NCI-H2081 treated with DMSO at 0.1 percent for 48 hours (cell line): ENCODE data around the gene CFTR.
"Not testable (repeated sequence)": the region's sequence is repeated elsewhere in the genome, so short reads cannot be mapped to it uniquely, and the experiment has no call there.

ENCODE experiments used
- DNase-seq: peaks from one replicate; lab custom pipeline; 2025; lab: John Stamatoyannopoulos, UW

CFTR gene

DNA sequence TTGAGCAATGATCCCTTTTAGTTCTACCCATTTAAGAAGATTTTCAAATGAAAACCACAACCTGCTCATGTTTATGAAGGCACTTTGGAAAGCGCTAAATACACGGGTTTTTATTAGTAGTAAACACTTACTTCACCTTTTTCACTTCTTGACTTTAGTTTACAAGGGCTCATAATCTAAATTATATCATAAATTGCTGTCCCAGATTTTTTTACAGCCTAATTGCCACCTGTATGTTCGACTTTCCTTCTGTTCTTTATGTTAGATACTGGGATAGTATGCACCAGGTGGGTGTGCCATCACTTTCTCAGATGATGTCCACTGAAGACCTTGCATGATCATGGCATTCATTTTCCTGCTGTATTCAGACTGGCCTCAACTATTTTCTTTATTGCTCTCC lies 22.5 kb downstream of the CFTR start:
- DNase-seq = no peak

DNA sequence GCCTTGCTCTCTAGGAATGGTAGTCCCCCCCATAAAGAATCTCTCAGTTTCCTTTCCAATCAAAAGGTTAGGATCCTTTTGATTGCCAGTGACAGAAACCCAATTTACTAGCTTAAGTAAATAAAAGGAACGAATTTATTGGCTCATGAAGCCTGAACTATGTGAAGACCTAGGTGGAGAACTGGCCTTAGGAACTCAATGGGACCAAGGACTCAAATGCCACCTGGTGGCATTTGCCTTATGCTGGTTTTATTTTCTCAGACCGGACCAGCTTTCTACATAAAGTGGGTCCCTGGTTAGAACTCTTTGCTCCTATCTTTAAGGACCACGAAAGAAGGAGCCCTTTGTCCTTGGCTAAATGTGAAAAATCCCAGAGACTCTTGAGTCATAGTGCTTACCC lies 25.4 kb downstream of the CFTR start:
- no peak for DNase-seq

GRCh38 chr7:117508676-117509075 lies 28.9 kb downstream of the CFTR start:
- DNase-seq = no peak

DNA sequence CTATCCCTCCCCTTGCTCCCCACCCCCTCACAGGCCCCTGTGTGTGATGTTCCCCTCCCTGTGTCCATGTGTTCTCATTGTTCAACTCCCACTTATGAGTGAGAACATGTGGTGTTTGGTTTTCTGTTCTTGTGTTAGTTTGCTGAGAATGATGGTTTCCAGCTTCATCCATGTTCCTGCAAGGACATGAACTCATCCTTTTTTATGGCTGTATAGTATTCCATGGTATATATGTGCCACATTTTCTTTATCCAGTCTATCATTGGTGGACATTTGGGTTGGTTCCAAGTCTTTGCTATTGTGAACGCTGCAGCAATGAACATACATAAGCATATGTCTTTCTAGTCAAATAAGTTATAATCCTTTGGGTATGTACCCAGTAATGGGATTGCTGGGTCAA lies 37.4 kb downstream of the CFTR start:
- DNase-seq = not testable (repeated sequence)

DNA sequence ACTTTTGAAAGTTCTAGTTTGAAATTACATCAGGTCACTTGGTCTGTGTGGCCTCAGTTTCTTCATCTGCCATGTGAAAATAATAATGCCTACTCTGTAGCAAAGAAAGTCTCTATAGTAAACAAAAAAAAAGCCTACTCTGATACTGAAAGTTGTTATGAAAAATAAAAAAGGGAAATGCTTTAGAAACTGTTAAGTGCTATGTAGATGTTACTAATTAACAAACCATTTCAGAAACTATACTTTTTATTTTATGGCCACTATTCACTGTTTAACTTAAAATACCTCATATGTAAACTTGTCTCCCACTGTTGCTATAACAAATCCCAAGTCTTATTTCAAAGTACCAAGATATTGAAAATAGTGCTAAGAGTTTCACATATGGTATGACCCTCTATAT lies 50.6 kb downstream of the CFTR start:
- DNase-seq = no peak

DNA sequence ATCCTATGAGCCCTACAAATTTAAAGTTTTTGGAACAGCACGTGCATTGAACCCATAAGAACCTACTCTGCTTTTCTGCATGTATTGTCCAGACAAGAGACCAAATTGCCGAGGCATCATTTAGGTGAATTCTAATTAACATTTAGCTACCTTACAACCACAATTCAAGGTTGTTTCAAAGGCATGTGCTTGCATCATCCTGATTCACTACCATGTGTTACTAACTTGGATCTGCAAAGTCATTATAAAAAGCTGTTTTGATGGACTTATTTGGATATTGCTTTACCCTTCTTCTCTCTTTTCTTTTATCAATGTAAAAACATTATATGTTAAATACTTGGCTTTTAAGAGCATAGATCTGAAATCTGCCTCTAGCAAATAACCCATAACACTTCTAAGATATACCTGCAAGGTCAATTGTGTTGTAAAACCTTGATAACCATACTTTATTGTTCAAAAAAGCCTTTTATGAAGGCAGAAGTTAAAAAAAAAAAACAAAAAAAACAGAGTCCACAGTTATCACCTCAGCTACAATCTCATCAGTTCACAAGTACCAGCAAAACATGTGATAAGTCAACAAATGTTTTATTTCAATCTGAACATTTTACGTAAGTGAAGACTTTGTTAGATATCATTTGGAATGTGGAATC lies 51.9 kb downstream of the CFTR start:
- DNase-seq = no peak

GRCh38 chr7:117538053-117538452 lies 58.2 kb downstream of the CFTR start:
- no peak for DNase-seq

- no peak for DNase-seq
Observed at GRCh38 chr7:117544061-117544460, 64.2 kb downstream of the CFTR start.

DNA sequence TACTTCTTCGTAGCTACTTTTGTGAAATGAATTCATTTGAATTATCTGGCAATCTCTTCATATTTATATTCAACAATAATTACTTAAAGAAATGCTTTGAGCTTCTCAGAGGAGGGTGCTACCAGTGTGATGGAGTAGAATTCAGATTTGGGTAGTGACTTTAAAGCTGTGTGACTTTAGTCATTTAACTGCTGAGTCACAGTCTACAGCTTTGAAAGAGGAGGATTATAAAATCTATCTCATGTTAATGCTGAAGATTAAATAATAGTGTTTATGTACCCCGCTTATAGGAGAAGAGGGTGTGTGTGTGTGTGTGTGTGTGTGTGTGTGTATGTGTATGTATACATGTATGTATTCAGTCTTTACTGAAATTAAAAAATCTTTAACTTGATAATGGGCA lies 68.2 kb downstream of the CFTR start:
- no peak for DNase-seq

DNA sequence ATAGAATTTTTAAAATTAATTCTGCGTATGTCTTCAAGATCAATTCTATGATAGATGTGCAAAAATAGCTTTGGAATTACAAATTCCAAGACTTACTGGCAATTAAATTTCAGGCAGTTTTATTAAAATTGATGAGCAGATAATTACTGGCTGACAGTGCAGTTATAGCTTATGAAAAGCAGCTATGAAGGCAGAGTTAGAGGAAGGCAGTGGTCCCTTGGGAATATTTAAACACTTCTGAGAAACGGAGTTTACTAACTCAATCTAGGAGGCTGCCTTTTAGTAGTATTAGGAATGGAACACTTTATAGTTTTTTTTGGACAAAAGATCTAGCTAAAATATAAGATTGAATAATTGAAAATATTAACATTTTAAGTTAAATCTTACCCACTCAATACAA lies 70.8 kb downstream of the CFTR start:
- DNase-seq = no peak

GRCh38 chr7:117552660-117553059 lies 72.8 kb downstream of the CFTR start:
- no peak for DNase-seq

GRCh38 chr7:117555260-117555659 lies 75.4 kb downstream of the CFTR start:
- peak; percentile 60 for DNase-seq

GRCh38 chr7:117559391-117559790 lies 79.6 kb downstream of the CFTR start:
- DNase-seq = no peak

GRCh38 chr7:117560030-117560429 lies 80.2 kb downstream of the CFTR start:
- DNase-seq = no peak

GRCh38 chr7:117562759-117563158 lies 82.9 kb downstream of the CFTR start:
- no peak for DNase-seq

GRCh38 chr7:117564080-117564479 lies 84.3 kb downstream of the CFTR start:
- no peak for DNase-seq

- no peak for DNase-seq
Observed at GRCh38 chr7:117564627-117565026, 84.8 kb downstream of the CFTR start.

- DNase-seq = no peak
Observed at GRCh38 chr7:117565226-117565625, 85.4 kb downstream of the CFTR start.

DNA sequence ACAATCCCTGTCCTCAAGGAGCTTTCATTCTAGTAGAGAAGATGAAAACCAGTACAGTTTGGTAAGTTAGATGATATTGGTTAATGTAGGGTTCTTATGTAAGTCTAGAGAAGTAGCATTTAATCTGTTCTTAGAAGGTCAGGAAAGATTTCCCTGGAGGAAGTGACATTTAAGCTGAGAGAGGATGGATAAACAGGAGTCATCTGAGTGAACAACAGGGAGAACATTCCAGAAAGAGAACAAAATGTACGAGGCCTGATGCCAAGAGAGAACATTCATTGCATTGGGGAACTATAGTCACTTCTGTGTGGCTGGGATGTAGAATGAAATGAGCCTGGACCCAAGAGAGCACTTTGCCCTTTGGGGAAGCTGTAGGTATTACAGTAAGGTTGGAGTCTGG lies 88.0 kb downstream of the CFTR start:
- DNase-seq = no peak

GRCh38 chr7:117572856-117573620 lies 93.2 kb downstream of the CFTR start:
- no peak for DNase-seq

- no peak for DNase-seq
Observed at GRCh38 chr7:117581424-117581823, 101.6 kb downstream of the CFTR start.

- DNase-seq = no peak
Observed at GRCh38 chr7:117582219-117582704, 102.4 kb downstream of the CFTR start.

DNA sequence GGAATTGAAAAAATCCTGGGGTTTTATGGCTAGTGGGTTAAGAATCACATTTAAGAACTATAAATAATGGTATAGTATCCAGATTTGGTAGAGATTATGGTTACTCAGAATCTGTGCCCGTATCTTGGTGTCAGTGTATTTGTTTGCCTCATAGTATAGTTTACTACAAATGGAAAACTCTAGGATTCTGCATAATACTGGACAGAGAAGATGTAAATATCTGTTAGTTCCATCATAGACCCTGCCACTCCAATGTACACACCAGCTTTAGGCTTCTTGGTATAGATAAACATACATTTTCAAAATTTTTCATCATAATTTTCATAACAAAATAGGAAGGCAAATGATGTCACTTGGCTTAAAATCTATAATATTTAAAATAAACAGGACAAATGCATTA lies 108.1 kb downstream of the CFTR start:
- DNase-seq = no peak

DNA sequence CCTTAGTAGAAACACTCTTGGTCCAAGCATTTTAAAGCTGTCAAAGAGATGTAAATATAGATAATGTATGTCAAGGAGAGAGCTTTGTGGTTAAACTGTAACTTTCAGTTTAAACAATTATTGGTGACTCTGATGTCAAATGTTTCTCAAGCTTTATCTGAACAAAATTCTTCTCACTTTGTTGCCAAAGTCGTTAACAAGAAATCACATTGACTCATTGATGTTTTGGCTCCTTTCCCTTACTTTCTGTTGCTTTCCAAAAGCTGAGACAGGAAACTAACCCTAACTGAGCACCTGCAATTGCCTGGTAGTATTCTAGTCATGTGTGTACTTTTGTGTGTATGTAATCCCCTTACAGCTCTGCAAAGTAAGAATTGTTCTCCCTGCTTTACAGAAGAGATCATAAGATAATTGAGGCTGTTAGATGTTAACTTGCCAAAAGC lies 108.5 kb downstream of the CFTR start:
- no peak for DNase-seq
